Activated T-cell treated with anti-CD3 and anti-CD28 coated beads for 24 hours (primary cell): ENCODE data around the gene EGLN1.
"Not testable (repeated sequence)": the region's sequence is repeated elsewhere in the genome, so short reads cannot be mapped to it uniquely, and the experiment has no call there.

Experiments used
- DNase-seq: peaks from one replicate; pipeline ENCODE4 v3.0.0-alpha.2; 2020; ENCODE audit warnings: low read depth

The EGLN1 gene

DNA sequence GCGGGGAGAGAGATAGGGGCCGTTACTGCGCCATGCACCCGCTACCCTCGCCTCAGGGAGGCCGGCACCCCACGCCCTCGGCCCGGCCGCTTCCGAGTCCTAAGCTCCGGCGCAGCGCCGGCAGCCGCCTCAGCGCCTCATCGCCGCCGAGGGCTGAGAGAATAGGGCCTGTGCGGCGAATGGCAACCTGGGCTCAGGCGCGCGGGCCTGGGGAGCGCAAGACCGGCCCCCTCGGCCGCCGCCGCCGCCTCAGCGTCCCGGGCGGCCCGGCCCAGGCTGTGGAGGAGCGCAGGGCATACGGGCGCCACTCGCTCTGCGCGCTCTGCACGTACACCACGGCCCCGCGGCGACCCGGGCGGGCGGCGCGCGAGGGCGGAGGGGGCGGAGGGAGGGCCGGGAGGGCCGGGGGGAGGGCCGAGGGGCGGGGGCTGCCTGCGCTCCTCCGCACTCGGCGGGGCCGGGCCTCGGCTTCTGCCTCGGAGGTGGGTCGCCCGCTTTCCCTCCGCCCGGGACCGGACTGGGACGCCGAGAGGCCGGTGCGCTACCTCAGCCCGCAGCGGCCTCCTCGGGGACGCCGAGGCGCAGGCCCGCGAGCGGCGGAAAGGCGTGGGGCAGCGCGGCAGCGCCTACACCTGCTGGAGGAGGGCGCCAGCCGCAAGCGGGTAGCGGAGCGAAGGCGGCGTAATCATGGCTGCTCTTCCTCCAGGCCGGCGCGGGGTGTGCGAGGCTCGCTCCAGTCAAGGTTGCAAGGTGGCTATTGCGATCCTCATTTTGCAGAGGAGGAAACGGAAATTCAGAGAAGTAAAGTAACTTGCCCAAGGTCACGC lies at the start of gene EGLN1:
TSS of gene EGLN1 (minus strand) at position 317 of the 827 bp plus-strand sequence. CDS start 399 bp downstream, outside the sequence.
- DNase-seq, result peak; percentile 76

DNA sequence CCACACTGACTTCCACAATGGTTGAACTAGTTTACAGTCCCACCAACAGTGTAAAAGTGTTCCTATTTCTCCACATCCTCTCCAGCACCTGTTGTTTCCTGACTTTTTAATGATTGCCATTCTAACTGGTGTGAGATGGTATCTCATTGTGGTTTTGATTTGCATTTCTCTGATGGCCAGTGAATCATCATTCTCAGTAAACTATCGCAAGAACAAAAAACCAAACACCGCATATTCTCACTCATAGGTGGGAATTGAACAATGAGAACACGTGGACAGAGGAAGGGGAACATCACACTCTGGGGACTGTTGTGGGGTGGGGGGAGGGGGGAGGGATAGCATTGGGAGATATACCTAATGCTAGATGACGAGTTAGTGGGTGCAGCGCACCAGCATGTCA lies 49.4 kb upstream of the EGLN1 start:
- not testable (repeated sequence) for DNase-seq

GRCh38 chr1:231471027-231471426 lies 48.9 kb upstream of the EGLN1 start:
- DNase-seq, result not testable (repeated sequence)

DNA sequence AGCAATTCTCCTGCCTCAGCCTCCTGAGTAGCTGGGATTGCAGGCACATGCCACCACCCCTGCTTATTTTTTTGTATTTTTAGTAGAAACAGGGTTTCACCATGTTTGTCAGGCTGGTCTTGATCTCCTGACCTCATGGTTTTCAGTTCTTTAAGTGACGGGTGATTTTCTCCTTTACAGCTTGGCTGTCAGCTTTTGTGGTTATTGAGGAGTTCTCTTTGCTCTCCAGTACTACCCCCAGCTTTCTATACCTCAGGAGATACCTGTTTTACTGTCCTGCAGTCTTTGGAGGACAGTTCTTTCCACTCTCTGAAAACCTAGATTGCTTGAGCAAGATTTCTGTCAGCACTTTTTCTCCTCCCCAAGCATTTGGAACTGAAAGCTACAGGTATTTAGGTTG lies 45.9 kb upstream of the EGLN1 start:
- DNase-seq, result no peak

DNA sequence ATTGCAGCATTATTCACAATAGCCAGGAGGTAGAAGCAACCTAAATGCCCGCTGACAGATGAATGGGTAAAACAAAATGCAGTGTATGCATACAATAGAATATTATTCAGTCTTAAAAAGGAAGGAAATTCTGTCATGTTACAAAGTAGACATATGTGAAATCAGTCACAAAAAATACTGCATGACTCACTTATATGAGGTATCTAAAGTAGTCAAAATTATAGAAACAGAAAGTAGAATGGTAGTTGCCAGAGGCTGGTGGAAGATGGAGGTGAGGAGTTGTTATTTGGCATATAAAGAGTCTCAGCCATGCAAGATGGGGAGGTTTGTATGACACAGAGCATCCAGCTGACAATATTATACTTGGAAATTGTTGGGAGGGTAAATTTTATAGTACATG lies 43.0 kb upstream of the EGLN1 start:
- DNase-seq, result no peak

DNA sequence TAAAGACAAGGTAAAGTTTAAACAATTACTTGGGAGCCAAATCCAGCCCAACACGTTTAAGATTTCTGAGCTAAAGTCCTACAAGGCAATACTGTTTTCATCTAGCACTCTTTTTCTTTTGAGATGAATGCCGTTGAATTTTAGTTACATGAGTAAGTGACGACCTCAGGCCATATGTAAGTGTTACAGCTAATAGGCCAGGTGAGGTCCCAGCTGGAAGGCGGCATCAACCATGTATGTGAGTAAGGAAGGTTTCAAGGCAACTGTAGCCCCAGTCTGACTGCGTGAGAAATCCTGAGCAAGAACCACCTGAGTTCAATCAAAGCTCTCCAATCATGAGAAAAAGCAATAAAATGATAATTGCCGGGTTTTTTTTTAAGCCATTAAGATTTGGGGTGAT lies 41.5 kb upstream of the EGLN1 start:
- no peak for DNase-seq

- peak; percentile 61 for DNase-seq
These were observed 38.5 kb upstream of the EGLN1 start for GRCh38 chr1:231460614-231461013.

DNA sequence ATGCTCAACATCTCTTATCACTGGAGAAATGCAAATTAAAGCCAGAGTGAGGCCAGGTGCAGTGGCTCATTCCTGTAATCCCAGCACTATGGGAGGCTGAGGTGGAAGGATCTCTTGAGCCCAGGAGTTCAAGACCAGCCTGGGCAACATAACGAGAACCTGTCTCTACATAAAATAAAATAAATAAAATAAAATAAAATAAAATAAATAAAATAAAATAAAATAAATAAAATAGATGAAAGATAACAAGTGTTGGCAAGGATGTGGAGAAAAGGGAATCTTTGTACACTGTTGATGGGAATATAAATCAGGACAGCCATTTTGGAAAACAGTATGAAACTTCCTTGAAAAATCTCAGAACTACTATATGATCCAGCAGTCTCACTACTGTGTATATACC lies 37.4 kb upstream of the EGLN1 start:
- DNase-seq, result not testable (repeated sequence)

DNA sequence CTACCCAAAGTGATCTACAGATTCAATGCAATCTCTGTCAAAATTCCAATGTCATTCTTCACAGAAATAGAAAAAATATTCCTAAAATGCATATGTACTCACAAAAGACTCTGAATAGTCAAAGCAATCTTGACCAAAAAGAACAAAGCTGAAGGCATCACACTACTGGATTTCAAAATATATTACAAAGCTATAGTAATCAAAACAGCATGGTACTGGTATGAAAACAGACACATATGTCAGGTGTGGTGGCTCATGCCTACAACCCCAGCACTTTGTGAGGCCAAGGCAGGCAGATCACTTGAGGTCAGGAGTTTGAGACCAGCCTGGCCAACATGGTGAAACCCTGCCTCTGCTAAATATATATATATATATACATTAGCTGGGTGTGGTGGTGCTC lies 35.9 kb upstream of the EGLN1 start:
- DNase-seq, result not testable (repeated sequence)

GRCh38 chr1:231454133-231454532 lies 32.0 kb upstream of the EGLN1 start:
- not testable (repeated sequence) for DNase-seq

- DNase-seq, result no peak
These were observed 24.1 kb upstream of the EGLN1 start for GRCh38 chr1:231446138-231446537.

DNA sequence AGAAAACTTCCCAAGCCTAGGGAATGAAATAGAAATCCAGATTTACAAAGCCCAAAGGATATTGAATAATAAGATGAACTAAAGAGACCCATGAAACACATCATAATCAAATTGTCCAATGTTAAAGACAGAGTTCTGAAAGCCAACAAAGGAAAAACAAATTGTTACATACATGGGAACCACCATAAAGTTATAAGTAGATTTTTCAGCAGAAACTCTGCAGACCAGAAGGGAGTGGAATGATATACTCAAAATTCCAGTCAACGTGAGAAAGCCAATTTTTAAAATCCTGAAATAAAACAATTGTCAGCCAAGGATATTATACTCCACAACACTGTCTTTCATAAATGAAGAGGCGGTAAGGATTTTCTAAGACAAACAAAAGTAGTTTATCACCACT lies 22.0 kb upstream of the EGLN1 start:
- DNase-seq, result no peak

GRCh38 chr1:231443363-231443762 lies 21.3 kb upstream of the EGLN1 start:
- no peak for DNase-seq

- no peak for DNase-seq
These were observed 20.6 kb upstream of the EGLN1 start for GRCh38 chr1:231442735-231443134.

DNA sequence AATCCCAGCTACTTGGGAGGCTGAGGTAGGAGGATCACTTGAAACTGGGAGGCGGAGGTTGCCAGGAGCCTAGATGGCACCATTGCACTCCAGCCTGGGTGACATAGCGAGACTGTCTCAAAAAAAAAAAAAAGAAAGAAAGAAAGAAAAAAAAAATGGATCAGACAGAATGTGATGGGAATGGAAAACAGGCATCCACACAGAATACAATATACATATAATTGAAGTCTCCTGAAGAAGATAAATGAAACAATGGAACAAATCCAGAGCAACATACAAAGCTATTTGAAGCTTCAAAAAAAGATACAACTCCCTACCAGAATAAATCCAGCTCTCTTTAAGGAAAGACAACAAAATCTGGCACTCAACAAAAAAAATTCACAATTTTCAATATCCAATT lies 10.9 kb upstream of the EGLN1 start:
- DNase-seq, result no peak

- no peak for DNase-seq
These were observed 9.8 kb upstream of the EGLN1 start for GRCh38 chr1:231431665-231432415.

DNA sequence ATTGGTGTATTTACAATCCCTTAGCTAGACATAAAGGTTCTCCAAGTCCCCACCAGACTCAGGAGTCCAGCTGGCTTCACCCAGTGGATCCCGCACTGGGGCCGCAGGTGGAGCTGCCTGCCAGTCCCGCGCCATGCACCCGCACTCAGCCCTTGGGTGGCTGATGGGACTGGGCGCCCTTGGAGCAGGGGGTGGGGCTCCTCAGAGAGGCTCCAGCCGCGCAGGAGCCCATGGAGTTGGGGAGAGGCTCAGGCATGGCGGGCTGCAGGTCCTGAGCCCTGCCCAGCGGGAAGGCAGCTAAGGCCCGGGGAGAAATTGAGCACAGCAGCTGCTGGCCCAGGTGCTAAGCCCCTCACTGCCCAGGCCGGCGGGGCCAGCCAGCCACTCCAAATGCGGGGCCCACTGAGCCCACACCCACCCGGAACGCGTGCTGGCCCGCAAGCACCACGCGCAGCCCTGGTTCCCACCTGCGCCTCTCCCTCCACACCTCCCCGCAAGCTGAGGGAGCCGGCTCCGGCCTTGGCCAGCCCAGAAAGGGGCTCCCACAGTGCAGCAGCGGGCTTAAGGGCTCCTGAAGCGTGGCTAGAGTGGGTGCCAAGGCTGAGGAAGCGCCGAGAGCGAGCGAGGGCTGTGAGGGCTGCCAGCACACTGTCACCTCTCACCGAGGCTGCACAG lies 8.7 kb upstream of the EGLN1 start:
- DNase-seq, result not testable (repeated sequence)

GRCh38 chr1:231428377-231428776 lies 6.3 kb upstream of the EGLN1 start:
- DNase-seq, result no peak

GRCh38 chr1:231424950-231425805 lies 3.1 kb upstream of the EGLN1 start:
- no peak for DNase-seq

DNA sequence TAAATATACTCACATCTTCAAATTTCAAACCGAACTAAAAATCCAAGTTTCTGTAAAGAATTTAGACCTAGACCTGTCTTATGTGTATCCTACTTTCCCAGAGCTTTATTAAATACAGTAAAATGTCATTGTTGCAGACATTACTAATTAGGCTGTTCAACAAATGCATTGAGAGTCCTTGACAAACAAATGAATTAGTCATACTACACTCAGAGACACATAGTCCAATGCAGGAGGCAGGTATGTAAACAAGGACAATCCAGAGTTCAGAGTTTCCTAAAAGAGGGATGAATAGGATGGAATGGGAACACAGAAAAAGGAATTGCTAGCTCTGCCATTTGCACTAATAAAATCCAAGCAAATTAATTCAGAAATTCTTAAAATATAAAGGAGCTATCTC lies 1.6 kb upstream of the EGLN1 start:
- no peak for DNase-seq

GRCh38 chr1:231422798-231423309 lies 767 bp upstream of the EGLN1 start:
- DNase-seq, result no peak
